Lower leg skin (tissue), 4 donors: ENCODE data around the gene RAP1A. TPM values are rescaled to one million over a fixed set of nuclear protein-coding genes. Genes with fewer than 3 reads are reported as not detected.

ENCODE experiments used
- DNase-seq, 2 donors: peaks; one replicate each; pipeline ENCODE4 v3.0.0-alpha.2; 2019; ENCODE audit warnings: low spot score in 2 of 2
- H3K4me3 ChIP-seq: fragments of 200-600 bp; sonication (generic); 2 replicates; pipeline ENCODE4 v1.5.1; 2017; ENCODE audit warnings: mild to moderate bottlenecking, low read depth; ENCODE audit not compliant: poor library complexity, severe bottlenecking
- CTCF ChIP-seq, 3 donors: fragments of 450-650 bp; IDR thresholded peaks; one replicate each; pipeline ENCODE4 v1.5.1; 2016; ENCODE audit warnings: antibody characterized with exemption in 3 of 3, mild to moderate bottlenecking in 3 of 3, moderate library complexity in 2 of 3
- POLR2A ChIP-seq, 2 donors: fragments of 450-650 bp; IDR thresholded peaks; one replicate each; pipeline ENCODE4 v1.6.1; 2016 to 2017; ENCODE audit warnings: antibody characterized with exemption in 2 of 2, mild to moderate bottlenecking in 1 of 2, moderate library complexity in 1 of 2
- WGBS, 2 donors: methylation state at CpG; one replicate each; pipeline ENCODE4 v1.1.5; 2018; 5-methylcytosine and 5-hydroxymethylcytosine counted together
- intact Hi-C: fragments of 100-400 bp; cut with DNase I; formaldehyde crosslinking; loops from one replicate; pipeline ENCODE4 v1.15.0; 2023; ENCODE audit warnings: low total_unique reads
- total RNA-seq, 4 donors: library from RNA; depleted of rRNA; stranded (reverse); fragments of >200 nt; gene quantifications; one replicate each; pipeline ENCODE4 v1.1.0, GENCODE V29; 2016

RAP1A gene
- total RNA-seq, 4 donors from 2014 or later: 25.5 to 33.8 (median 31.0) TPM

GRCh38 chr1:111731956-111732355, 112.4 kb downstream of the RAP1A start:
- H3K4me3 ChIP-seq: no peak overlapping the region
- intact Hi-C loops: no loop called here
- no peak for DNase-seq
- TF ChIP-seq POLR2A (IDR thresholded peaks at IDR 0.05): no peak
- no peak for TF ChIP-seq CTCF (IDR thresholded peaks at IDR 0.05)
- WGBS, 2 donors: 72 to 76% methylated on average over 6 of the region's 6 CpGs

DNA sequence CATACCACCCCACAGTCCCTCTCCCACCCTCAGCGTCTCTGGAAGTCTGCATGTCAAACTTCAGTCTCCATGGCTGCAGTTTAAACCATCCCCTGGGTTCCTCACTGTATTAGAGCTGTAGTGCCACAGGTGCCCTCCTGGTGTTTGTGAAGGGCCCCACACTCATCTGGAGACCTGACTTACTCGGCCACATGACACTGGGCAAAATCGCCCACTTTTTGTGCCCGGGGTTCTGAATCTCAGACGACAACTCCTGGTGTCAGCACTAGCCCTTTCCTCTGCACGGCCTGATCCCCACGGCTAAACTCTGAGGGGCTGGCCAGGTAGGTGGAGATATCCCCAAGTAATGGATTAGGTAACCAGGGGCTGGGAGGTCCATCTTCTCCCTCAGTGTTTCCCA, 113.1 kb downstream of the RAP1A start:
- H3K4me3 ChIP-seq: no peak overlapping the region
- WGBS, 2 donors: 89 to 90% methylated on average over 7 of the region's 7 CpGs
- intact Hi-C loops: no loop called here
- DNase-seq: peak in 1 of 2 donors; percentile 78
- no peak for TF ChIP-seq POLR2A (IDR thresholded peaks at IDR 0.05)
- no peak for TF ChIP-seq CTCF (IDR thresholded peaks at IDR 0.05)

GRCh38 chr1:111733183-111733991, 113.8 kb downstream of the RAP1A start:
- intact Hi-C loops: no loop called here
- peak in 1 of 2 donors; percentile 86 for DNase-seq
- TF ChIP-seq CTCF (IDR thresholded peaks at IDR 0.05): no peak
- no peak overlapping the region for H3K4me3 ChIP-seq
- WGBS, 2 donors: 46 to 54% methylated on average over 9 of the region's 9 CpGs

GRCh38 chr1:111733992-111734341, 114.4 kb downstream of the RAP1A start:
- no peak overlapping the region for H3K4me3 ChIP-seq
- DNase-seq: peak in 1 of 2 donors; percentile 79
- TF ChIP-seq POLR2A (IDR thresholded peaks at IDR 0.05) (no peak), CTCF (IDR thresholded peaks at IDR 0.05) (no peak)
- 59 to 64% methylated on average over 5 of the region's 5 CpGs for WGBS, 2 donors
- intact Hi-C loops: no loop called here

DNA sequence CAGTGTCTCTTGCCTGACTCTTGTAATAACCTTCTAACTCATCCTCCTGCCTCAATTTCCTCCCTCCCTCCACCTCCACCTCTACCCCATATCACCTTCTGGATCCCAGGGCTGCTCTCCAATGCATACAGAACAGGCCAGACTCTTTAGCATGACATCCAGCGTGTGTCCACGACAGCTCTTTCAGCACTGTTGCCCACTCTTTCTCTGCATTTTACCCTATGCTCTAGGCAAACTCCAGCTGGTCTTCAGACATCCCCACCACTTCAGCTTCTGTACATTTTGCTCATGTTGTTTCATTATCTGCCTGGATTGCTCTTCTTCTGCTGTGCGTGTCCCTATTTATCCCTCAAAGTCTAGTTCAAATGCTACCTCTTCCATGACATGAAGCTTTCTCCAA, 114.8 kb downstream of the RAP1A start:
- DNase-seq: no peak

More for the DNA sequence above, 114.8 kb downstream of the RAP1A start:
- no peak for TF ChIP-seq CTCF (IDR thresholded peaks at IDR 0.05)
- WGBS, 2 donors: 66 to 95% methylated on average over 3 of the region's 3 CpGs
- no peak overlapping the region for H3K4me3 ChIP-seq
- intact Hi-C loops: no loop called here
